ENCODE data around the gene NCOA3. TPM values are rescaled to one million over a fixed set of nuclear protein-coding genes. Genes with fewer than 3 reads are reported as not detected.

The NCOA3 gene
- total RNA-seq, 1 experiment from 2014 or later, result 31.1 TPM

DNA sequence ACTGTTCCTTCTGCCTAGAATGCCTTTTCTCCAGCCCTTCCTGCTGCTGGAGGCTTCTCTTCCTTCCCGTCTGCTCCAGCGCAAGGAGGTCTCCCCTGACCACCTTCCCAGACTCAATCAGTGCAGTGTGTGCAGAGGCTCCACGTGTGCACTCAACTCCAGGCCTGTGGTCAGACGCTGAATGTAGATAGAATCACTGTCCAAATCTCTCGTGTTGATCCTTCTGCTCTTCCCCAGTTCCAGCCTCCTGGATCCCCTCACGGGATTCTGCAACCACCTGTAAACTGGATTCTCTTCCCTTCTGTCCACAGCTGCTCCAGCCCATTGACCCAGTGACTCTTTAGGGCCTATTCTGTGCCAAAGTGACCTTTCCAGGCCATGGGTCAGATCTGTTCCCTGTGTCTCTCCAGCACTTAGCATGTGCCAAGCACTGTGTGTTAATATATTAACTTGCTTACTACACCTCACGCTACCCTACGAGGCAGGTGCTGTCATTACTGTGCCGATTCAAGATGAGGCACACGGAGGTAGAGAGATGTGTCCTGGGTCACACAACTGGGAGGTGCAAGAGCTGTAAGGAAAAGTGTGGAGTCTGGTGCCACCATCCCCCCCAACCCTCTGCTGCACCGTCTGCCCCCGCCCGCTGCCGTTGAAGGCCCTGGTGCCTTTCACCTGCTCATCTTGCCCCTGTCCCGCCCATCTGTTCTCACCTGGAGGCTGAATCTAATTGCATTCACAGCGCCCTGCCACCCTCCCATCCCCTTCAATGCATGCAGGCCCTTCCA lies 171.4 kb downstream of the NCOA3 start:
- H3K9me3 ChIP-seq (ENCODE audit: low read length), result no peaks in the 10 kb centered on the region
- ChIA-PET CTCF (no interaction called here), POLR2A (ENCODE audit: unreplicated experiment) (no interaction called here)
- no peak overlapping the region for H3K4me3 ChIP-seq (ENCODE audit: low read length)
- H3K9me2 ChIP-seq (replicated peaks; ENCODE audit: low read length), result no peaks in the 10 kb centered on the region
- TF ChIP-seq EZH2phosphoT487 (IDR thresholded peaks at IDR 0.05; ENCODE audit: borderline replicate concordance, low read length) (no peak), EZH2 (IDR thresholded peaks at IDR 0.05; ENCODE audit: low read length, unreplicated experiment) (no peak)
- TF ChIP-seq, protein P1, sequence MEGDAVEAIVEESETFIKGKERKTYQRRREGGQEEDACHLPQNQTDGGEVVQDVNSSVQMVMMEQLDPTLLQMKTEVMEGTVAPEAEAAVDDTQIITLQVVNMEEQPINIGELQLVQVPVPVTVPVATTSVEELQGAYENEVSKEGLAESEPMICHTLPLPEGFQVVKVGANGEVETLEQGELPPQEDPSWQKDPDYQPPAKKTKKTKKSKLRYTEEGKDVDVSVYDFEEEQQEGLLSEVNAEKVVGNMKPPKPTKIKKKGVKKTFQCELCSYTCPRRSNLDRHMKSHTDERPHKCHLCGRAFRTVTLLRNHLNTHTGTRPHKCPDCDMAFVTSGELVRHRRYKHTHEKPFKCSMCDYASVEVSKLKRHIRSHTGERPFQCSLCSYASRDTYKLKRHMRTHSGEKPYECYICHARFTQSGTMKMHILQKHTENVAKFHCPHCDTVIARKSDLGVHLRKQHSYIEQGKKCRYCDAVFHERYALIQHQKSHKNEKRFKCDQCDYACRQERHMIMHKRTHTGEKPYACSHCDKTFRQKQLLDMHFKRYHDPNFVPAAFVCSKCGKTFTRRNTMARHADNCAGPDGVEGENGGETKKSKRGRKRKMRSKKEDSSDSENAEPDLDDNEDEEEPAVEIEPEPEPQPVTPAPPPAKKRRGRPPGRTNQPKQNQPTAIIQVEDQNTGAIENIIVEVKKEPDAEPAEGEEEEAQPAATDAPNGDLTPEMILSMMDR (conservative IDR thresholded peaks at IDR 0.05; ENCODE audit: low read depth, low read length), result no peak
- H3F3A ChIP-seq (ENCODE audit: low read length, unreplicated experiment), result no peaks in the 10 kb centered on the region
- no peak overlapping the region for H2AFZ ChIP-seq (ENCODE audit: low read length)
- H3K79me2 ChIP-seq (ENCODE audit: low read length), result no peaks in the 10 kb centered on the region
- BruUV-seq (replicated peaks), result no TSS peak
- H3K27ac ChIP-seq (ENCODE audit: low read length), result no peak overlapping the region
- ATAC-seq (no peak), DNase-seq (no peak)
- H3K4me2 ChIP-seq (ENCODE audit: low read length), result no peak overlapping the region
- H3K36me3 ChIP-seq (ENCODE audit: low read depth, low read length), result peaks cover 48% of the 10 kb centered on the region
- H3K27me3 ChIP-seq (ENCODE audit: low read length), result no peaks in the 10 kb centered on the region
- no peaks in the 10 kb centered on the region for H3K4me1 ChIP-seq (ENCODE audit: insufficient read depth, low read length)
- H4K20me1 ChIP-seq (ENCODE audit: low read length), result no peaks in the 10 kb centered on the region
- intact Hi-C loops (cut with micrococcal nuclease), result no loop called here
- no peak overlapping the region for H3K9ac ChIP-seq (ENCODE audit: low read length)

DNA sequence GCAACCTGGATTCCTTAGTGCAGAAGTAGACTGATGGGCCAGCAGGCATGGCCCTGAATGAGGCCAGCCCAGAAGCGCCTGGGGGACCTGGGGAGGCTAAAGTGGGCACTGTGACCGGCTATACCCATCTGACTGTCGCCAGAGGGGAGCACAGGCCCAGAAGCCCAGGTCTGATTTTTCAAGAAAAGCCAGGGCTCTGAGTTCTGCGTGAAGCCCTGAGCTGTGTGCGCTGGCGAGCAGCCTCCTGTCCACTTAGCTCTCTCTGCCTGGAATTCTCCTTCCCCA lies 171.9 kb downstream of the NCOA3 start:
- H2AFZ ChIP-seq (ENCODE audit: low read length), result no peak overlapping the region
- peaks cover 44% of the 10 kb centered on the region for H3K36me3 ChIP-seq (ENCODE audit: low read depth, low read length)
- H3K27me3 ChIP-seq (ENCODE audit: low read length), result no peaks in the 10 kb centered on the region
- ATAC-seq (no peak), DNase-seq (no peak)
- TF ChIP-seq, protein P1 (conservative IDR thresholded peaks at IDR 0.05; ENCODE audit: low read depth, low read length), result no peak
- no peak for TF ChIP-seq EZH2 (IDR thresholded peaks at IDR 0.05; ENCODE audit: low read length, unreplicated experiment)
- TF ChIP-seq EZH2phosphoT487 (IDR thresholded peaks at IDR 0.05; ENCODE audit: borderline replicate concordance, low read length), result no peak
- H3K9me3 ChIP-seq (ENCODE audit: low read length), result no peaks in the 10 kb centered on the region
- CTCF ChIA-PET, result no interaction called here
- no peak overlapping the region for H3K27ac ChIP-seq (ENCODE audit: low read length)
- H3K4me3 ChIP-seq (ENCODE audit: low read length), result no peak overlapping the region
- no peak overlapping the region for H3K9ac ChIP-seq (ENCODE audit: low read length)
- H3F3A ChIP-seq (ENCODE audit: low read length, unreplicated experiment), result no peaks in the 10 kb centered on the region
- POLR2A ChIA-PET (ENCODE audit: unreplicated experiment), result no interaction called here
- no peak overlapping the region for H3K4me2 ChIP-seq (ENCODE audit: low read length)
- H3K79me2 ChIP-seq (ENCODE audit: low read length), result no peaks in the 10 kb centered on the region
- no peaks in the 10 kb centered on the region for H4K20me1 ChIP-seq (ENCODE audit: low read length)
- no TSS peak for BruUV-seq (replicated peaks)
- H3K9me2 ChIP-seq (replicated peaks; ENCODE audit: low read length), result no peaks in the 10 kb centered on the region
- H3K4me1 ChIP-seq (ENCODE audit: insufficient read depth, low read length), result no peaks in the 10 kb centered on the region
- intact Hi-C loops (cut with micrococcal nuclease), result no loop called here

DNA sequence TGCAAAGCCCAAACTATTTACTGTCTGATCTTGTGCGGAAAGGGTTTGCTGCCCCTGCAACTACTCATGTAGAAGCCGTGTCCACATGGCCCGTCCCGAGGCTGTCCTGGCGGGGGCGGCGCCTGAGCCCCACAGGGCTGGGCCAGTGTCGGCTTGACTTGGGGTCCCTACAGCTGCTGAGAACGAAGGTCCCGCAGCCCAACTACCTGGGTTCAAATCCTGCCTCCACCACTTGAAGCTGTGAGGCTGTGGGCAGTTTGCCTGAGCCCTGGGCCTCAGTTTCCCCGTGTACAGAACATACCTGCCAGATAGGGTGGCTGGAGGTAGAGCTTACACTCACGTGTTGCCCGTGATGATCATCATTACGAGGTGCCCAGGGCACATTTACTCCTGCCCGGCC lies 172.5 kb downstream of the NCOA3 start:
- no peaks in the 10 kb centered on the region for H3F3A ChIP-seq (ENCODE audit: low read length, unreplicated experiment)
- H3K9me3 ChIP-seq (ENCODE audit: low read length), result no peaks in the 10 kb centered on the region
- H3K27me3 ChIP-seq (ENCODE audit: low read length), result no peaks in the 10 kb centered on the region
- H4K20me1 ChIP-seq (ENCODE audit: low read length), result no peaks in the 10 kb centered on the region
- no peak for ATAC-seq
- H3K4me2 ChIP-seq (ENCODE audit: low read length), result no peak overlapping the region
- H3K9ac ChIP-seq (ENCODE audit: low read length), result no peak overlapping the region
- no TSS peak for BruUV-seq (replicated peaks)
- no peaks in the 10 kb centered on the region for H3K4me1 ChIP-seq (ENCODE audit: insufficient read depth, low read length)
- no peak for DNase-seq
- ChIA-PET CTCF (no interaction called here), POLR2A (ENCODE audit: unreplicated experiment) (no interaction called here)
- no peaks in the 10 kb centered on the region for H3K79me2 ChIP-seq (ENCODE audit: low read length)
- H2AFZ ChIP-seq (ENCODE audit: low read length), result no peak overlapping the region
- H3K9me2 ChIP-seq (replicated peaks; ENCODE audit: low read length), result no peaks in the 10 kb centered on the region
- no peak for TF ChIP-seq EZH2 (IDR thresholded peaks at IDR 0.05; ENCODE audit: low read length, unreplicated experiment)
- TF ChIP-seq, protein P1 (conservative IDR thresholded peaks at IDR 0.05; ENCODE audit: low read depth, low read length), result no peak
- no peak for TF ChIP-seq EZH2phosphoT487 (IDR thresholded peaks at IDR 0.05; ENCODE audit: borderline replicate concordance, low read length)
- intact Hi-C loops (cut with micrococcal nuclease), result no loop called here
- H3K36me3 ChIP-seq (ENCODE audit: low read depth, low read length), result peaks cover 42% of the 10 kb centered on the region
- no peak overlapping the region for H3K4me3 ChIP-seq (ENCODE audit: low read length)
- no peak overlapping the region for H3K27ac ChIP-seq (ENCODE audit: low read length)
